GM19372 (cell line): ENCODE measurements around the gene TNFRSF8.
"Not testable (repeated sequence)": the region's sequence is repeated elsewhere in the genome, so short reads cannot be mapped to it uniquely, and the experiment has no call there.

Source experiments
- ATAC-seq: cut with Tn5 transposase; IDR thresholded peaks from one replicate; pipeline ENCODE4 v1.9.1; 2021; ENCODE audit warnings: mild to moderate bottlenecking, low read depth, moderate library complexity; ENCODE audit not compliant: unreplicated experiment

TNFRSF8 gene

GRCh38 chr1:12063141-12064072 lies at the start of gene TNFRSF8:
TSS of gene TNFRSF8 (plus strand) at chr1:12063303. CDS start at chr1:12063599, 296 bp downstream.
- ATAC-seq: no peak

DNA sequence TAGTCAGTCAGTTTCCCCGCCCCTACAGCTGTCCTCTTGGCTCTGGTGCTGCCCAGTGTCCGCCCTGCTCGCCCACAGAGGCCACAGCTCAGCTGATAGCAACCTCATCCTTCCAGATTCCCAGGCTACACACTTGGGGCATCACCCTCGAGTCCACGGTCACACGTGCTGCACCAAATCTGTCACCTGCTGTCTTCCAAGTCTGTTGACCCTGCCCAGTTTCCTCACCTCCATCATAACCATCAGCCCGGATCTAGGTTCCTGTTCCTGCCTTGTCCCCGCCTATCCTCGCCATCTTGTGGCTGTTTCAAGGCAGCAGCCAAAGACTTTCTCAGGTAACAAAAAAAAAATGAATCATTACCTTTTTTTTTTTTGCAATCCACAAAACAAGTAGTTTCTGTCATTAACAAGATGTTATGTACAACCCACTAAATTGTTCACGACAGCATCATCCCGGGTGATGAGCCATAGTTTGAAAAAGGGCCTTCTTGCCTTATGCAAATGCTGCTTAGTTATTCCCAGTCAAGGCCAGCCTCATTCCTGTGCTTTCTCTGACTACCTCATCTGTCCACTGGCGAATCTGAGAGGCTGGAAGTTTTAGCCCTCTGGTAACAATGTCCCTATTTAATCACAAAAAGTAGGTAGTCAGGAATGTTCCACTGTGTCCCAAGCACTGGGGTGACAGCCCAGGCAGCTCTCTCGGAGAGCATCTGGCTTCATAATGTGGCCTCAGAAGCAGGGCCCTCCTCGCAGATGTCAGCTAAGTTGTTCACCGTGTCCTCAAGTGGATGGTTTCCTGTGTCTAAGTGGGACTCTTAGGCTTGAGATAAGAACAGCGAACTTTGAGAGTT lies 48.7 kb upstream of the TNFRSF8 start:
- ATAC-seq: no peak

- no peak for ATAC-seq
Measured at GRCh38 chr1:12015001-12015491, 48.1 kb upstream of the TNFRSF8 start.

DNA sequence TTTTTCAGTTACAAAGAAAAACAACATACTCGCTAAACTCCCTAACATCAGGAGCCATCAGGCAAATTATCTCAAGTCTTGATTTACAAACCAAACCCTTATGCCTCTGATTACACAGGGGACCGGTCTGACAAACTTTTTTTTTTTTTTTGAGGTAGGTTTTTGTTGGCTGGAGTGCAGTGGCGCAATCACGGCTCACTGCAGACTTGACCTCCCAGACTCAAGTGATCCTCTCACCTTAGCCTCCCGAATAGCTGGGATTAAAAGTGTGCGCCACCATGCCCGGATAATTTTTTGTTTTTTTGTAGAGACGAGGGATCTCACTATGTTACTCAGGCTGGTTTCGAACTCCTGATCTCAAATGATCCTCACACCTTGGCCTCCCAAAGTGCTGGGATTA lies 47.6 kb upstream of the TNFRSF8 start:
- ATAC-seq: no peak

DNA sequence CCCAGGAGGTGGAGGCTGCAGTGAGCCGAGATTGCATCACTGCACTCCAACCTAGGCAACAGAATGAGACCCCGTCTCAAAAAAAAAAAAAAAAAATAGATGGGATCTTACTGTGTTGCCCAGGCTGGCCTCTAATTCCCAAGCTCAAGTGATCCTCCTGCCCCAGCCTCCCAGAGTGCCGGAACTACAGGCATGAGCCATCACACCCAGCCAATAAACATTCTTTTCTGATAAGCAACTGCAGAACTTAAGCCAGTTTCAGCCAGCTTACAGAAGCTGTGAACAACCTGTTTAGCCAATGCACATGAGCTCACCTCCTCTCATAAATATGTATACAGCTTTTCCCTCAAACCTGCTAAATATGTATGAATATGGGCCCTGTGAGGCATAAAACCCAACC lies 46.9 kb upstream of the TNFRSF8 start:
- no peak for ATAC-seq

- no peak for ATAC-seq
Measured at GRCh38 chr1:12019858-12020509, 43.1 kb upstream of the TNFRSF8 start.

DNA sequence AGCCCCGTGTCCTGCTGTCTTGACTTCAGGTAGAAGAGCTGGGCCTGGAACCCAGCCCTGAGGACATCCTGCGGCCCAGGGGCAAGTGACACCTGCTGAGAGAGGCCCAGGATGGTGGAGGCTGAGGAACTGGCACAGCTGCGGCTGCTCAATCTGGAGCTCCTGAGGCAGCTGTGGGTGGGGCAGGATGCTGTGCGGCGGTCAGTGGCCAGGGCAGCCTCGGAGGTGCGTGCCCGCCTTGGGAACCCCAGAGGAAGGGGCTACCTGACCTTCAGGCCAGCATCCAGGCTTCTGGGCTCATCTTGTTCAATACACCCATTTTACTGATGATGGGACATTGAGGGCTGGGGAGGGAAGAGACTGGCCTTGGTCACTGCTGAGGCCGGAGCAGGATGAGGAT lies 41.5 kb upstream of the TNFRSF8 start:
- no peak for ATAC-seq

GRCh38 chr1:12022036-12022435 lies 41.1 kb upstream of the TNFRSF8 start:
- no peak for ATAC-seq

- no peak for ATAC-seq
Measured at GRCh38 chr1:12026586-12026985, 36.5 kb upstream of the TNFRSF8 start.

GRCh38 chr1:12028248-12028647 lies 34.9 kb upstream of the TNFRSF8 start:
- no peak for ATAC-seq

DNA sequence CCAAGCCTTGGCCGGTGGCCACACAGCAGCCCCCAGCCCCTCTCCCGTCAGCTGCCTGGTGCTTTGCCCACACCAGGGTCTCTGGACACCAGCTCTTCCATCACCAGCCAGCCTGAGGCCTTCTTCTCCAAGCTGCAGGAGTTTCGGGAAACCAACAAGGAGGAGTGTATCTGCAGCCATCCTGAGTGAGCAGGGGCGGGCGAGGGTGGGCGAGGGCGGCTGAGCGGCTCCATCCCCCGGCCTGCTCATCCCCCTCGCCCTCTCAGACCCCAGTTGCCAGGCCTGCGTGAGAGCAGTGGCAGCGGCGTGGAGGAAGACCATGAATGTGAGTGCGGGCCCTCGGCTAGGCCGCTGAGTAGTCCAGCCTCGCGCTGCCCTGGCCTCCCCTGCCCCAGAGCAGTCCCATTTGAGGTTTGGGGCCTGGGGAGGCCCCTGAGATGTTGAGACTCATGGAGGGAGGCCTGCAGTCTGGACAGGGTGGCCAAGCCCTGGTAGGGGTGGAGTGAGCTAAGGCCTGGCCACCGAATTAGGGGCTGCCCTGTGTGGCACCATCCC lies 34.1 kb upstream of the TNFRSF8 start:
- no peak for ATAC-seq

GRCh38 chr1:12029720-12030339 lies 33.3 kb upstream of the TNFRSF8 start:
- no peak for ATAC-seq

GRCh38 chr1:12031039-12031980 lies 31.8 kb upstream of the TNFRSF8 start:
- no peak for ATAC-seq

DNA sequence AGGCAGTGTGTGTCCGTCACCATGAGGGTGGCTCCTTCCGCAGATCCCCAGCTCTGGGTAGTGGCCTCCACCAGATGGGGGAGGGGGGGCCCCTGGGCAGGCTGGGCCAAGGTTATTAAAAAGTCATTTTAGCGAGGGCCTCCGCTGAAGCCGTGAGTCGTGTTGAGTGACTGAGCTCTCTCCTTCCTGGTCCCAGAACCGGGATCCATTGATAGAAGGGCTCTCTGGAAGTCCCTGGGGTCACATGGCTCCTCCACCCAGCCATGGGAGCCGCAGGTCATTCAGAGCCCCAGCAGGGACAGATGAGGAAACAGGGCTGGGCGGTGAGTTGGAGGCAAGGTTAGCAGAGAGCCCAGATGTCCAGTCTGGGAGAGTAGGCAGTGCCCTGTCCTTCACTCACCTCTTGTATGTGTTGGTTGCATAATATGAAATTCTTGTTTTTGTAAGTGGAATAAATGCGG lies 30.9 kb upstream of the TNFRSF8 start:
- no peak for ATAC-seq

DNA sequence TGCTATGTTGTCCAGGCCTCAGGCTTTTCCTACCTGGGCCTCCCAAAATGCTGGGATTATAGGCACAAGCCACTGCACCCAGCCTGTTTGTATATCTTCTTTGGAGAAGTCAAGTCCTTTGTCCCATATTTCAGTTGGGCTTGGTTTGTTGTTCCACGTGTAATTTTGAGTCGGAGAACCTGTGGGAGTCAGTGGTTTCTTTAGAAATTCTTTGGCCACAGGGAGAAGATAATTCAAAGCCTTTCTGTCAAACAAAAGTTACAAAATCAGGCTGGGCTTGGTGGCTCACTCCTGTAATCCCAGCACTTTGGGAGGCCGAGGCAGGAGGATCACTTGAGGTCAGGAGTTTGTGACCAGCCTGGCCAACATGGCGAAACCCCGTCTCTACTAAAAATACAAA lies 29.7 kb upstream of the TNFRSF8 start:
- not testable (repeated sequence) for ATAC-seq

DNA sequence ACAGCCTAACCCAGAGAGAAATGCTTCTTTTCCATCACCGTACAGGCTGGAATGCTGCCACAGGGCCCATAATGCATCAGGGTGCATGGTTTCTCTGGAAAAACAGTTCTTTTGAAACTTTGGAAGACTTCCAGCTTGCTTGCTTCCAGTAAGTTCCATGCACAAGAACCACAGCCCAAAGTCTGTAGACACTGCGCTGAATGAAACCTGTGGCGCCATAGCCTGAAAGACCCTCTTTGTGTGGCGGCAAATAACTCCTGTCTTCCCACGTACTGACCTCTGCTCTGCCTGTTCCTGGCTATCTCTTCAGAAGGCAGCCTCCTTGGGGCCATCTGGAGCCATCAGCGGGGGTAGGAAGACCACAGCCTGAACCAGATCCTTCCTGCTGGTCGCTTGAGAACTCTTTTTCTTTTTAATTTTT lies 28.7 kb upstream of the TNFRSF8 start:
- no peak for ATAC-seq

GRCh38 chr1:12035312-12035711 lies 27.8 kb upstream of the TNFRSF8 start:
- ATAC-seq: no peak

- no peak for ATAC-seq
Measured at GRCh38 chr1:12037486-12038355, 25.4 kb upstream of the TNFRSF8 start.
